SH-SY5Y (cell line): ENCODE measurements around the gene SPNS2.

ENCODE experiments used
- GATA2 ChIP-seq: IDR thresholded peaks from 2 replicates; pipeline ENCODE4 v1.6.1; 2011; ENCODE audit warnings: mild to moderate bottlenecking, low read depth, low read length
- GATA3 ChIP-seq: IDR thresholded peaks from 2 replicates; pipeline ENCODE4 v1.6.1; 2011; ENCODE audit warnings: low read depth, mild to moderate bottlenecking, low read length, moderate library complexity

- TF ChIP-seq GATA3 (no peak), GATA2 (no peak)
Measured at GRCh38 chr17:4576729-4577322, 78.1 kb downstream of the SPNS2 start.
